Cerebellar cortex (tissue), 1 donor: ENCODE data around the gene USH2A.
A peak's percentile ranks its signal among the peaks of the same experiment; 100 is the strongest.

Experiments
- DNase-seq: peaks from one replicate; pipeline ENCODE4 v3.0.0-alpha.2; 2015; ENCODE audit warnings: low spot score

Gene USH2A

GRCh38 chr1:215704089-215704860, 719.0 kb downstream of the USH2A start:
- DNase-seq, result no peak

DNA sequence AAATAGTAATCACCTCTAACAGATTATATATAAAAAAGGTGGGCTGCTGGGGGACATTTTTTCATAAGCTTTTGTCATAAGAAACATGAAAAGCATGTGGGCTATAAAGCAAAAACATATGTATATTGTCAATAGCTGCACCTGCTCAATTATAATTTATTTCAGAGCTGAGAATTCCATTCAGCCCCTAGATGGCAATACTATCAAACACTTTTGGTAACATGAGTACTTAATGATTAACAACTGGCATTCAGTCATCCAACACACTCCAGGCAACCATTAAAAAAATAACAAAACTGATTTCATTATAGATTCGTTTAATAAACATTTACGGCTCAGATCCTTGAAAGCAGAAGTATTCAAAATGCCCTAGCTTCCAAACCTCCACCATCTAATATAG, 741.0 kb downstream of the USH2A start:
- peak; percentile 18 for DNase-seq

- no peak for DNase-seq
Measured at GRCh38 chr1:215681041-215681440, 742.2 kb downstream of the USH2A start.

- DNase-seq, result no peak
Measured at GRCh38 chr1:215679231-215679630, 744.0 kb downstream of the USH2A start.

DNA sequence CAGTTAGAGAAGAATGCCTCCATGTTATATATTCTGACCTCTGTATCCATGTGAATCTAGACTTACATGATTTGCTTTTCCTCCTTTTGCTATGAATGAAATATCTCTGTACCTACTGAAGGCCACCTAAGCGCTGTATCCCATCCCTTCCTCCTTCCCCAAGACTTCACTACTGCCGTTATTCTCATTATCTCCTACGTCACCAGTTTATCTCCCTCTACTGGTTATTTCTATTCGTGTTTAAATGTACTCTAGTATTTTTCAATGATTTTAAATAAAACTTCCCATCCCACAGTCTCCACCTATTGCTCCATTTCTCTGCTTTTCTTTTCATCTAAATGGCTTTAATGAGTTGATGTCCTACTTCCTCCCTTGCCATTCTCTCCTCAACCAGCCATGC, 746.1 kb downstream of the USH2A start:
- DNase-seq, result no peak

- DNase-seq, result no peak
Measured at GRCh38 chr1:215673943-215674342, 749.3 kb downstream of the USH2A start.

- no peak for DNase-seq
Measured at GRCh38 chr1:215672482-215672881, 750.8 kb downstream of the USH2A start.

- DNase-seq, result no peak
Measured at GRCh38 chr1:215669806-215670491, 753.3 kb downstream of the USH2A start.

DNA sequence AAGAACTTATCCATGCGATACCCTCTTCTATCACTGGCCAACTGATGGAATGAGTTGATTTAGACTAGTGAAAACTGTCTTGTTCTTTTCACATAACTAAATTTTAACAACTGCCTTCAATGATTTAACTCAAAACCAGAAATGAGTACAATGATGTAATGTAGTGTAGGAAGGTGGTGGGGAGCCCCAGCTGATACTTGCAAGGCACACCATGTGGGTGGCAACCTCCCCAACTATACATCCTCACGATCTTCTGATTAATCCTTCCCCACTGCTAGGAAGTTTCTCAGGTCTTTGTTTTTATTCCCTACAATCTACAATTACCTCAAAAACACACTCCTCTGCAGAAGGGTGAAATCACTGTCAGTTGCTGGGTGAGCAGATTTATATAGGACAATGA, 755.5 kb downstream of the USH2A start:
- DNase-seq, result no peak

GRCh38 chr1:215665215-215665614, 758.0 kb downstream of the USH2A start:
- DNase-seq, result no peak

DNA sequence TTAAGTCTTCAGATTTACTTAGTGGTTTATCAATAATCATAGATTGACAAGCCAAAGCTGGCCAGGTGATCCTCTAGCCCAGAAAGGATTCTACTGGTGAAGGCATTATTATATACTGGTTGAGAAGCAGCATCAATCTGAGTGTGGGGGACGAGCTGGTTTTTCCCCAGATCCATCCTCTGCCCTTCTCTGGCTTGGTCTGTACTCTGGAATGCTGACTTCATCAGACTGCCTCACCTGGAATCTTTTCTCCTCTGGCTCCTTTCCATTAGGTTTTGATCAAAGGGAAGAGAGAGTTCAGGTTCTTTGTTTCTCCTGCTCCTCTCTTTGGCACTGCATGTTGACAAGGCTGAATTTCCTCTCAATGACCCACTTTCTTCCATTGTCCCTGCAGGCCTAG, 762.2 kb downstream of the USH2A start:
- no peak for DNase-seq

GRCh38 chr1:215660259-215660658, 763.0 kb downstream of the USH2A start:
- DNase-seq, result no peak

GRCh38 chr1:215657047-215657446, 766.2 kb downstream of the USH2A start:
- no peak for DNase-seq

DNA sequence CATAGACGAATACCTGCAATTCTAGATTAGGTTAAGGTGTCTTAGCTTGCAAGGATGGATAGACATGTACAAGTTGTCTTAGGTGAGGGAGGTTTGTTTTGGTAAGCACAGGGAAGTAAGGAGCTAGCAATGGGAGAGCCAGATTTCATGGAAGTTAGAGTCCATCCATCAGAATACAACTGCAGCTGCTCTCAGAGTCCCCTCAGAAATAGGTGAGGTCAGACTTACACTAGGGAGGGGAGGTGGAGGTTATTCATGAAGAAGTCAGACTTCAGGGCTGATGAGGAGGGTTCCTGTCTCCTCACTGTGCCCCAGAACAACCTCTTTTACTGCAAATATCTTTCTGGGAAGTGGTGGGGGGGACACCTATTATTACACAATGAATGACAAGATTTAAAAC, 770.9 kb downstream of the USH2A start:
- DNase-seq, result no peak

GRCh38 chr1:215651867-215652266, 771.4 kb downstream of the USH2A start:
- no peak for DNase-seq

- DNase-seq, result no peak
Measured at GRCh38 chr1:215650446-215651149, 772.6 kb downstream of the USH2A start.

GRCh38 chr1:215648957-215649356, 774.3 kb downstream of the USH2A start:
- DNase-seq, result no peak

DNA sequence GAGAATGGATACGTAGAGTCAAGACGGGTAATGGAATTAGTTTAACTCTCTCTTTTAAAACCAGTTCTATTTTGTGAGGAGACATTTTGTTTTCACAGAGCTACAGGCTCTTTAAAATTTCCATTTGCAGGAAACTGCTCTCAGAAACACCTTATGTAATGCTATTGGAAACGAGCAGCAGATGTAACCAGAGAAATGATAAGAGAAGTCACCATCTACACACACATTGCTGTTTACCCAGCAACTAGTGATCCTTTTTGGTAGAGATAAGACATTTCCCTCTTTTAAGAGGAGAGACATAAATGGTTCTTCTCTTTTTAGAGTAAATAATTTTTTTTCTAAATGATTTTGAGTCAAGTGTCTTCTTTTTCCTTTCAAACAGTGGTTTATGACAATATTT, 775.5 kb downstream of the USH2A start:
- no peak for DNase-seq

- no peak for DNase-seq
Measured at GRCh38 chr1:215645861-215646260, 777.4 kb downstream of the USH2A start.

DNA sequence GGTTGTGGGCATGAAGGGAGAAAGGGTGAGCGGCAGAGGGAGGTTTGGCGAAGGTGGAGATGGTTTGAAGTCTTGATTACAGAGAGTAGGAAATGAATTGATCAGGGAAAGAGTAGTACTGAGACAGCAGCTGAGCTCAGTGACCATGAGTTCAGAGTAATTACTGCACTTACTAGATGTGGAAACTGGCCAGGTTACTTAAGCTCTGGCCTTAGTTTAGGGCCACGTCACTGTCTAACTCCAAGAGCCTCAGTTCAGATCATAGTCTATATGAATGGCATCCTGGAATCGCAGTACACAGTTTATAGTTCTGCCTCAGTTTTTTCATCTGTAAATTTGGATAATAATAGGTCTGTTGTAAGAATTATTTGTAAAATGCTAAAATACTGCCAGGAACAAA, 778.1 kb downstream of the USH2A start:
- DNase-seq, result no peak

DNA sequence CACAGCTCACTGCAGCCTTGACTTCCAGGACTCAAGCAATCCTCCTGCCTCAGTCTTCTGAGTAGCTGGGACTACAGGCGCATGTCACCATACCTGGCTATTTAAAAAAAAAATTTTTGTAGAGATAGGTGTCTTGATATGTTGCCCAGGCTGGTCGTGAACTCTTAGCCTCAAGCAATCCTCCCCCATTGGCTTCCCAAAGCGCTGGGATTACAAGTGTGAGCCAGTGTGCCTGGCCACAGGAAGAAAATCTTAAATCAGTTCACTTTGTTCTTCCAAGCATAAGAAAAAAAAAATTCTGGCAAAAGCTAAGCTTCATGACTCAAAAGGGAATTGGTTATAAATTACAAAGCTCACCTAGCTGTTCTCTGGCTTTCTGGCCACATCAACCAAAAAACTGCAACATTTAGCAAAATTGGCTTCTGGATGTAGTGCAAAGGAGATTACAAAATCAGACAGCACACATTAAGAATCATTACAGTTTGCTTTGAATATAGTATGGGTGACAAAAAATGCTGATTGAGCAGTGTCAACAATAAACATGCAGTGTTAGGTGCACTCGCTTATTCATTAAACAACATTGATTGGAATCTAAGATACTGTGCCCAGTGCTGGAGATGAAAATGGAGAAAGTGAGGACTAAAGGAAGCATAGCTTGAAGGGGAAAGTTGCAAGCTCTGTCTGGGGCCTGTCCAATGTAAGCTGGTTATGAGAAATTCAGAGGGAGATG, 779.5 kb downstream of the USH2A start:
- no peak for DNase-seq

DNA sequence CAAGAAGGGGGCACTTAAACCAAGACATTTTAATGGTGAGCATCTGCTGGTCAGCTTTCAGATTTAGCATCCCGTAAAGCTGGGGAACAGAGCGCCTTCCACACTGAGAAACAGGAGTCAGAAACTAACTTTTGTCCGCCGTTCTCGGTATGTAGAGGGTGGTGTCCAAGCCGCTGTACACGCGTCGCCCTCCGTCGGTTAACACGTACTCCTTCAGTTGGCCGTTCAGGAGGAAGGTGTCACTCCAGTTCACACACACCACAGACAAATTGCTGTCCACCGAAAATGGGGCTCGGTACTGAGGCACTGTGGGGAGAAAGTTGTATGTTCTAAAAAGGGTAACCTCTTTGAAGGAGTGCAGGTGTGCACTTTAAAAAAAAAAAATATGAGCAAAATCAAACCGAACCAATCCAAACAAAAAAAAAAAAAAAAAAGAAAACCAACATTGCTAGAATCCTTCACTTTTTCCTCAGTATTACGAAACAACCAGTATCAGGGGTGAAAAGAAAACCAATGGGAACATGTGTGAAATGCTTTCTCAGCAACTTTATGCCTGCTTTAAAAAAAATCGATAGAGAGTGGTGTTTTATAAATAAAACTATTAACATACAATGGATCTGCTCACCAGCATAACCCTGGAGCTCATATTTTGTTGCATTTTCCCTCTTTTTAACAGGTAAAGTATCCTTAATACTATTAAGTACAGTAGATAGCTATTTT, 782.7 kb downstream of the USH2A start:
- no peak for DNase-seq
